Measurements from ENCODE around the gene TSPAN4. TPM values are rescaled to one million over a fixed set of nuclear protein-coding genes. Genes with fewer than 3 reads are reported as not detected.
A peak's percentile ranks its signal among the peaks of the same experiment; 100 is the strongest.

The TSPAN4 gene
- total RNA-seq, 1 donor from 2014 or later, result 14.3 TPM

GRCh38 chr11:847876-848275, 5.2 kb downstream of the TSPAN4 start:
- no peak for FAIRE-seq
- no peak for DNase-seq (ENCODE audit: low spot score in 2 of 2)

DNA sequence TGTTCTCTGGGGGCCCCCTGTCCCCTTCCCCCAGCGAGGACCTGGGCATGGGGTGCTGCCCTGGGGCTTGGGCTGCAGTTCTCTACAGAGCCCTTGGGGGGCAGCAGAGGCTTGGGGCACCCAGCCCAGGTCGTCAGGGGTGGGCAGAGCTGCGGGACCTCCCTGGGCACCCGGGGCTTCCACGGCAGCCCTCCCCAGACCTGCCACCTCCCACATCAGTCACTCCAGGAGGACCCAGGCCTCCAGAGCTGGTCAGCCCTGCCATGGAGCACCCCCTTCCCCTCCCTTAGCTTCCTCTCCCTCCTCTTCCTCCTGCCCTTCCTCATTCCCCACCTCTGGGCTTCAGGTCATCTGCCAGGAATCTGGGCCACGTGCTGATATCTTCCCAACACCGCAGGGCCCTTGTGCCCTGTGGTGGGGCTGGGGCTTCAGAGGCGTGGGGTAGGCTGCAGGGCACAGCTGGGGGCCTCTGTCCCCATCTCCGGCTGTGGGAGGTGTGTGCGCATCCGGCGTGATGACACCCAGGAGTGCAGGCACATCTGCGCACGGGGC, 5.8 kb downstream of the TSPAN4 start:
- FAIRE-seq, result no peak
- peak; percentile 78 to 84 for DNase-seq (ENCODE audit: low spot score in 2 of 2)

DNA sequence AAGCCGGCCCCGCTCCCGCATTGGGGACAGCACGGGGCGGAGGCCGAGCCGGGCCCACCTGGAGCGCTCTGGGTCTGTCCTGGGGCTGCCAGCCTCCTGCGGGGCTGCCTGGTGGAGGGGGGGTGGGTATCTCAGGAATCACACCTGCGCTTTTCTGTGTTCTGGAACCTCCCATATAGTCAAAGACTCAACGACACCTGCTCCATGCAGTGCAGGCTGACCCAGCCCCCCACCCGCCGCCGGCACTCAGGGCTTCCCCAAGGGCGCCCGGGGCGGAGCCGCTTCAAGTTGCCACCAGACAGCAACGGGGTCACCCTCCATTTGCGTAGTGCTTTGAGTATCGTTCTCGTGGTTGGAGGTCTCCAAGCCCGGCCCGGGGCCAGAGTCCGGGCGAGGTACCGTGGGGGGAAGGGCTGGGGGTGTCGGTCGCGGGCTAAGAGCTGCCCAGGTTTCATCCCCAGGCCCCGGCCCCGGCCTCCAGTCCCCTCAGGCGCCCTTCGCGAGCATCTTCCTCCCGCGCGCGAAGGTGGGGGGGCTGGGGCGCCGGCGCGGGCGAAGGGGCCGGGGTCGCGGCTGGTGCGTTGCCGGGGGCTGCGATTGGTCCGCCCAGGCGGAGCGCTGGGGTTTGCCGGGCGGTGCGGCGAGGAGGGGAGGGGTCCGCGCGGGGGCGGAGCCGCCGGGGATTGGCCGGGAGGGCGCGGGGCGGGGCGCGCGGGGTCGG, 6.6 kb downstream of the TSPAN4 start:
- DNase-seq (ENCODE audit: low spot score in 2 of 2), result peak; percentile 77 to 78
- no peak for FAIRE-seq

- FAIRE-seq (no peak), DNase-seq (ENCODE audit: low spot score in 2 of 2) (peak in 1 of 2 donors; percentile 61)
Observed at GRCh38 chr11:849951-850774, 7.5 kb downstream of the TSPAN4 start.

DNA sequence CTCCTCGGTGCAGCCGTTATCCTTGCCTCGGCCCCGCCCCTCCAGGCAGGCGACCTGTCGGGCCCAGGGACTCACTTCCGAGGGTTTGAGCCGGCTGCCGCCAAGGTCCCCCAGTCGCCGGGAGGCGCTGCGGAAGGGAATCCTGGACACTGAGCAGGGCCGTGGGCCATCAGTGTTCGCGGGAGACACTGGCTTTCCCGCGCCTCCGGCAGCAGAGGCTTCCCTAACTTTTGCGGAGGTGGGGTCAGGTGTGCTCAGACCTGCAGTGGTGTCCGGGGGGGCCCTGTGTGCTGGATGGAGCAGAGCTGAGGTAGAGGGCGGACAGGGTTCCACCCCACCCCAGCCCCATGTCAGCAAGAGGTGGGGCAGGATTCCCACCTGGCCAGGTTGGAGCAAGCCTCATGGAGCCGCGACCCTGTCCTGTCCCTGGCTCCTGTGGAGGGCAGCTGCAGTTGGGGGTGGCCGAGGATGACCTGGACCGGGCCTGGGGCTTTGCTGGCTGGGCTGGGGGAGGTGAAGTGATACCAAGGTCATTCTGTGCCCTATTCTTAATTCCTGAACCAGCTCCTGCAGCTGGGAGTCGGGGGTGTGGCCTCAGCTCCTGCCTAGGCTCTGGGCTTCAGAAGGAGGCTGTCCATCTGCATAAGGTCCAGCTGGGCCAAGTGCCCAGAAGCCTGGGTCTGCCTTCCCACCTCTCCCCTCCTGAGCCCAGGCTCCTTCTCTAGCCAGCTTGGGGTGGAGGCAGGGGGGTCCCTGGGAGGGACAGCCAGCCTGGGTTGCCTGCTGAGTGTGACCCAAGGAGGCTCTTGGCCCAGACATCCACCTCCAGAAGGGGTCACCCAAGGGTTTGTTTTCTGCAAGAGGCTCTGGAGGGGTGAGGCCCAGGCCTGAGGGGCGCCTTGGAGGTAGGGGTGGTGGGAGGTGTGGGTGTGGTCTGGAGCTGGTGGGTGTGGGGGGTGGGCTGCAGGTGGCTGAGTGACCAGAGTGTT, 8.4 kb downstream of the TSPAN4 start:
- no peak for FAIRE-seq
- DNase-seq (ENCODE audit: low spot score in 2 of 2), result no peak

DNA sequence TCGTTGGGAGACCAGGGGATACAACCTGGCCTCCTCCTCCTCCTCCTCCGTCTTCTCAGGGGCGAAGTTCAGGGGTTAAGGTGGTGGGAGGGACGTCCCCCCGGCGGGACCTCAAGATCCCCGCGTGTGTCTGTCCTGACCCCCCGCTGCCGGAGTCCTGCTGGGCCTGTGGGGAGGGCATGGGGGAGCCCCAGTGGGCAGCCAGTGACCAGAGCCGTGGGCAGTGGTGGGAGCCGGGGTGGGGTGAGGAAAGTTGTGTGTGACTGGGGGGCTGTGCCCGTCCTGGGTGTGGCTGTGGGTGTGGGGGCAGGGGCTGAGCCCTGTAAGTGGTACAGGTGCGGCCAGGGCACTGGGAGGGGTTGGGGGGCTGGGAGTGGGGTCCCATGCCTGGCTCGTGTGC, 10.1 kb downstream of the TSPAN4 start:
- no peak for DNase-seq (ENCODE audit: low spot score in 2 of 2)
- FAIRE-seq, result no peak

DNA sequence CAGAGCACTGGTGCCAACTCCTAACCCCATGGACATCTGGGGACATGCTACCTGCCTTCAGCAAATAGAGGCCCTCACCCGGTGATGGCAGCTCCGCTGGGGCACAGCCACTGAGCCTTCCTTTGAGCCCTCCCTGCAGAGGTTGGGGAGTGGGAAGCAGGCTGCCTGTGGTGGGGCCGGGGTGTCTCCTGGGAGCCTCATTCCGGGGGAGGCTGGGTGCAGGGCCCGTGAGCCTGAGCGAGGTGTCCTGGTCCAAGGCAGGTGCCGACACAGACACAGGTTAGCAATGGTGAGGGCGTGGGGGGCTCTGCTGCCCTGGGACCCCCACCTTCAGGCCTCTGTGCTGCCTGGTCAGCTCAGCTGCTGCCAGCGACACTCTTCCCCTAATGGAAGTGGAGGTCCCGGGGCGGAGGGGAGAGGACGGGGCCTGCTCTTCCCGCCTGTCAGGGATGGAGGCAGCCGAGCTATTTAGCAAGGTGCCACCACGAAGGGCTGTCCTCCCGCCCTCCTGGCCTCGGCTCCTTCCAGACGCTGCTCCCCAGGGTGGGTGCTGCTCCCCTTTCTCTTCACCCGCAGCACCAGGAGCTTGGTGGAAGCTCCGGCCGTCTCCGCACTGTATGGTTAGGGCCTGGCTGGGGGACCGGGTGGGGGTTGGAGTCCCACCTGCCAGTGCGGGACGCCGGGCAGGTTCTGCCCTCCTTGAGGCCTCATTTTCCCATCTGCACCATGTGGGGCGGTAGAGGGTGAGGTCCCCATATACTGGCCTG, 11.2 kb downstream of the TSPAN4 start:
- no peak for FAIRE-seq
- DNase-seq (ENCODE audit: low spot score in 2 of 2), result no peak

- no peak for FAIRE-seq
- no peak for DNase-seq (ENCODE audit: low spot score in 2 of 2)
Observed at GRCh38 chr11:854601-855329, 12.1 kb downstream of the TSPAN4 start.

DNA sequence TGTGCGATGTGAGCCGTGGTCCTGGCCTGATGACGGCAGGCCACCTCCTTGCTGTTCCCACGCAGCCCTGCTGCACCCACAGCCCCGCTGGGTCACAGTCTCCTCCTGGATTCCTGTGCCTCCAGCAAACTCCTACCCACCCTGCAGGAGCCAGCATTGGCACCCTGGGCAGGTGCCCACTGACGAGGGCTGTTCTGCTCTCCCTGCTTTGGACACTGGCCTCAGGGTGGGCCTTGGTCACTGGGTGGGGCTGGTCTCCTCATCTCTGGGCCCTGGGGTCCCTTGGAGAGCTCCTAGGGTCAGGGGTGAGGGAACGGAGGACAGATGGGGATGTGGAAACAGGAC, 12.7 kb downstream of the TSPAN4 start:
- no peak for FAIRE-seq
- no peak for DNase-seq (ENCODE audit: low spot score in 2 of 2)

DNA sequence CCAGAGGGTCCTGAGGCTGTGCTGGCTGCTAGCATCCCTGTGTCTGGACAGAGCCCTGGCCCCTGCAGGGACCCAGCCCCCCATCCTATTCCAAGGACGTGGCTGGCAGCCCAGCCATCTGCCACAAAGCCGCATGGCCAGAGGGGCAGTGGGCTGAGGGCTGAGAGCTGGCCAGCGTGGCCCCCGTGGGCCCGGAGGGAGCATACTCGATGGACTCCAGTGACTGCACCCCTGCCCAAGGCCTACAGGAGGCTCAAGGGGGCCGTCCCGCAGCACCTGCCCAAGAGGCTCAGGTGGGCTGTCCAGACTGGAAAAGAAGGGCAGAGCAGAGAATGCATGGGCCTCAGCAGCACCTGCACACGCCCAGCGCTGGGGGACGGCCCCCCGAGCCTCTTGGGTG, 13.1 kb downstream of the TSPAN4 start:
- no peak for FAIRE-seq
- DNase-seq (ENCODE audit: low spot score in 2 of 2), result no peak

- FAIRE-seq (no peak), DNase-seq (ENCODE audit: low spot score in 2 of 2) (no peak)
Observed at GRCh38 chr11:856397-856796, 13.7 kb downstream of the TSPAN4 start.

DNA sequence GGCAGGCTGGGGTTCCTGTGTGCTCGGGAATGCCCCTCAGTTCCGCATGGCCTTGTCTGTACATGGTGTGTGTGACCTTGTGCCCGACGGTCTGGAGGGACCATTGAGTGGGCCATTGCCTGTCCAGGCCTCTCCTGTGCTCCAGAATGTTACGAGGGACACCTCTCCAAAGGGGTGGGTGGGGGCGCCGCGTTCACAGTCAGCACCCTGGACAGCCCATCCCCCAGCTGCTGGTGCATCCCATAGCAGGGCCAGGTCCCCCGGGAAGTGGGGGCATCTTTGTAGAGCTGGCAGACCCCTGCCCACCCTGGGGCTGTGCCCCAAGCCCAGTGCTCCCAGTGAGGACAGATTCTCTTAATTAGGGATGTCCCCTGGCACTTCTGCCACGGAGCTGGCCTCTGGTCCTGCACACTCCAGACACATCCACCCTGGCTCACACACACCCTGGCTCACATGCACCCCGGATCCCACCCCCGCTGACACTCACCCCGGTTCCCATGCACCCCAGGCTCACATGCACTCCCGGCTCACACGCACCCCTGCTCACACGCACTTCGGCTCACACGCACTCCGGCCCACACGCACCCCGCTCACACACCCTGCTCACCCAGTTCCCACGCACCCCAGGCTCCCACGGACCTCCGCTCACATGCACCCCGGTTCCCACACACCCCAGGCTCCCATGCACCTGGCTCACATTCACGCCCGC, 15.6 kb downstream of the TSPAN4 start:
- DNase-seq (ENCODE audit: low spot score in 2 of 2) (no peak), FAIRE-seq (no peak)

DNA sequence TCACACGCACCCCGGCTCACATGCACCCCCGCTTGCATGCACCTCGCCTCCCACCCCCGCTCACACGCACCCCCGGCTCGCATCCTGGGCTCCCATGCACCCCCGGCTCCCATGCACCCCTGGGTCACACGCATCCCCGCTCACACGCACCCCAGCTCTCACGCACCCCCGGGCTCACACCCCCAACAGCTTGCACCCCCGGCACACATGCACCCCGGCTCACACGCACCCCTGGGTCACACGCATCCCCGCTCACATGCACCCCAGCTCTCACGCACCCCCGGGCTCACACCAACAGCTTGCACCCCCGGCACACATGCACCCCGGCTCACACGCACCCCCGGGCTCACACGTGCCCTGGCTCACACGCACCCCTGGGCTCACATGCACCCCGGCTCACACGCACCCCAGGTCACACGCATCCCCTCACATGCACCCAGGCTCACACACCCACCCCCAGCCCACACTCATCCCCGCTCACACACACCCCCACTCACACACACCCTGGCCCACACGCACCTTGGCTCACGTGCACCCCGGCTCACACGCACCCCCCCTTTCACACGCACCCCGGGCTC, 16.2 kb downstream of the TSPAN4 start:
- DNase-seq (ENCODE audit: low spot score in 2 of 2), result no peak
- no peak for FAIRE-seq

DNA sequence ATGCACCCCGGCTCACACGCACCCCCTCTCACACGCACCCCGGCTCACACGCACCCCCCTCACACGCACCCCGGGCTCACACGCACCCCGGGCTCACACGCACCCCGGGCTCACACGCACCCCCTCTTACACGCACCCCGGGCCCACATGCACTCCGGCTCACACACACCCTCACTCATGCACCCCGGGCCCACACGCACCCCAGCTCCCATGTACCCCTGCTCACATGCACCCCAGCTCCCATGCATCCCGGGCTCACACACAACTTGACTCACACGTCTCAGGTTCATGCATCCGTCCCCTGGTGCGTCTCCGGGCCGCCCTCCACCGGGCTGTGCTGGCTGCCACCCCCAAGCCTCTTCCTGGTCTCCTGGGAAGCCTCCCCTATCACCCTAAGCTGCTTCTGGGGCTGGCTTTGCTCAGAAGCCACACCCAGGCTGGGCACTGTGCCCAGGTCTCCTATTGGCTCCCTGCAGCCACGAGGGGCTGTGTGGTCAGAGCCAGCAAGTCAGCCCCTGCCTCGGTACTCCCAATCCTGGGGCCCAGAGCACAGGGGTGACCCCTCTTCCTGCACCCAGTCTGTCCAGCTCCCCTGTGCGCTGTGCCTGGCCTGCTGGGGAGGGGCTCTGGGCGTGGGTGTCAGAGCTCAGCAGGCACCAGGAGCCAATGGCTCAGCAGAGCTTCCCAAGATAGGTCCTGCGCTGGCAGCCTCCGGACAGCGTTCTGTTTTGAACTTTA, 16.9 kb downstream of the TSPAN4 start:
- DNase-seq (ENCODE audit: low spot score in 2 of 2), result peak; percentile 78 to 92
- no peak for FAIRE-seq

DNA sequence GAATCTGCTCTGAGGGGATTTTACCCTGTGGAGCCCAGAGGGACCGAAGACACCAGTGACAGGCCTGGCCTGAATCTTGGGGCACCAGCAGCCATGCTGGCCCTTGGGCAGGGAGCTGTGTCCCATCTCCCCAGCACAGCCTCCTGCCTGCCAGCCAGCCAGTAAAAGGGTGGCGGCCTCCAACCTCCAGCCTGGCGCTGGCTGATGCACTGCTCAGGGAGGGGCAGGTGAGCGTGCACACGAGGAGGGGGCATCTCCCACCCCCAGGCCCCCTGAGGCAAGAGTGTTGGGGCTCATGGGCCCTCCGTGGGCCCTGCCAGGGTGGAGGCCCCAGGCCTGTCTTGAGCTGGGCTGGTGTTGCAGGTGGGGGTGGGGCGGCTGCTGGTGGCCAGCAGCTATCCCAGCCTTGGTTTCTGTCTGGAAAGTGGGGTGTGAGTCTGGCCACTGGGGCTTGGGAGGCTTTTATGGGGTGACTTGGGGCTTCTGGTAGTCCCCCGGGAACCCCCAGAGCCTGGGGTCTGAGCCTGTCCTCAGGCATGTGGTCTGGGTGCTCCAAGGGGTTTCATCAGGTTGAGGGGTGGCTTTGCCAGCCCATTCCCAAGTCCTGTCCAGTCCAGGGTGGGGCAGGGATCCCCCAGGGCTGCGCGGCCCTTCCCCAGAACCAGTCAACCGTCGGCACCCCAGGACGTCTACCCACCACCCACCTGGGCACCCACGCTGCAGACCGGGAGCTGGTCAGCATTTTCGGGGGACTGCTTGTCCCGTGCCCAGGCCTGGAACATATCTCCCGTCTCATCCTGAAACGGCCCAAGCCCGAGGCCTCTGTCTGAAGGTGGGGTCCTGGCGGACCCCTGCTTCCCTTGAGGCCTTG, 17.8 kb downstream of the TSPAN4 start:
- DNase-seq (ENCODE audit: low spot score in 2 of 2), result no peak
- no peak for FAIRE-seq

- no peak for DNase-seq (ENCODE audit: low spot score in 2 of 2)
- FAIRE-seq, result no peak
Observed at GRCh38 chr11:861105-861479, 18.4 kb downstream of the TSPAN4 start.

Measured in frontal cortex (tissue), 4 donors.